Transverse colon (tissue), 4 donors: Measurements from ENCODE around the gene TOR1A. TPM values are rescaled to one million over a fixed set of nuclear protein-coding genes. Genes with fewer than 3 reads are reported as not detected.

ENCODE experiments used
- DNase-seq: peaks from one replicate; pipeline ENCODE4 v3.0.0-alpha.2; 2019
- H3K27ac ChIP-seq, 4 donors: fragments of 200-600 bp; sonication (generic); 2 replicates each; pipeline ENCODE4 v1.5.1; 2016 to 2018; ENCODE audit warnings: inconsistent platforms in 4 of 4
- H3K27me3 ChIP-seq: fragments of 200-600 bp; sonication (generic); 2 replicates; pipeline ENCODE4 v1.5.1; 2017; ENCODE audit warnings: inconsistent platforms
- H3K36me3 ChIP-seq, 4 donors: fragments of 200-600 bp; sonication (generic); 2 replicates each; pipeline ENCODE4 v1.5.1; 2017 to 2019; ENCODE audit warnings: inconsistent platforms in 4 of 4
- H3K4me1 ChIP-seq, 4 donors: fragments of 200-600 bp; sonication (generic); 2 replicates each; pipeline ENCODE4 v1.5.1; 2017 to 2020; ENCODE audit warnings: inconsistent platforms in 4 of 4
- H3K4me3 ChIP-seq, 4 donors: fragments of 200-600 bp; sonication (generic); 1 replicate in 1 of 4; 2 replicates in 3 of 4; pipeline versions ENCODE4 v1.5.1 to v1.6.1; 2017 to 2019; ENCODE audit warnings: inconsistent platforms in 4 of 4
- H3K9me3 ChIP-seq, 2 donors: fragments of 200-600 bp; sonication (generic); 2 replicates each; pipeline ENCODE4 v1.5.1; 2017 to 2019; ENCODE audit warnings: inconsistent platforms in 2 of 2
- CTCF ChIP-seq, 5 experiments: fragments of 200-600 bp in 3 of 5; fragments of 450-650 bp in 2 of 5; sonication (generic) in 3 of 5; IDR thresholded peaks; 1 replicate in 2 of 5; 2 replicates in 3 of 5; pipeline ENCODE4 v1.5.1; 2016 to 2017; ENCODE audit warnings: antibody characterized with exemption in 5 of 5, inconsistent platforms in 3 of 5, mild to moderate bottlenecking in 2 of 5, moderate library complexity in 1 of 5
- EP300 ChIP-seq: sonication (generic); formaldehyde crosslinking; IDR thresholded peaks from one replicate; pipeline ENCODE4 v1.6.1; 2017; ENCODE audit warnings: antibody characterized with exemption, low read depth
- POLR2A ChIP-seq: fragments of 450-650 bp; IDR thresholded peaks from one replicate; pipeline ENCODE4 v1.6.1; 2016; ENCODE audit warnings: antibody characterized with exemption, mild to moderate bottlenecking, moderate library complexity
- POLR2AphosphoS5 ChIP-seq, 3 donors: sonication (generic); formaldehyde crosslinking; IDR thresholded peaks; one replicate each; pipeline ENCODE4 v1.6.1; 2016; ENCODE audit warnings: antibody characterized with exemption in 3 of 3
- WGBS, 2 donors: methylation state at CpG; one replicate each; pipeline ENCODE4 v1.1.5; 2018; ENCODE audit warnings: low coverage in 1 of 2; 5-methylcytosine and 5-hydroxymethylcytosine counted together
- in situ Hi-C, 4 donors: fragments of 200-750 bp; cut with MboI; loops; one replicate each; pipeline versions ENCODE4 v1.15.0 to v1.15.1; 2017; ENCODE audit warnings: low sequenced_read_pairs in 3 of 4, low pct_ligation_motif_present in 1 of 4, low pct_unique_long_range_greater_than_20kb in 1 of 4
- intact Hi-C: fragments of 100-400 bp; cut with DNase I; formaldehyde crosslinking; loops from one replicate; pipeline ENCODE4 v1.15.1; 2023; ENCODE audit warnings: low total_unique reads
- small RNA-seq, 4 donors: library from RNA; depleted of rRNA; stranded (forward); fragments of <200 nt; gene quantifications; one replicate each; pipeline ENCODE3, GENCODE V24; 2016
- total RNA-seq, 4 donors: library from RNA; depleted of rRNA; stranded (reverse); fragments of >200 nt; gene quantifications; one replicate each; pipeline ENCODE4 v1.1.0, GENCODE V29; 2016

TOR1A gene
- total RNA-seq, 4 donors from 2014 or later, result 6.2 to 47.0 (median 40.0) TPM

- TF ChIP-seq EP300 (no peak), CTCF (IDR thresholded peaks at IDR 0.05) (no peak), POLR2A (no peak), POLR2AphosphoS5 (IDR thresholded peaks at IDR 0.05) (no peak)
- no peak overlapping the region for H3K4me3 ChIP-seq
- WGBS, 2 donors, result 74 to 79% methylated on average over 8 to 13 of the region's 13 CpGs
- peak; percentile 40 for DNase-seq
- no peaks in the 10 kb centered on the region for H3K27me3 ChIP-seq
- in situ Hi-C loops, result no loop called here
- no peaks in the 10 kb centered on the region for H3K9me3 ChIP-seq
- H3K4me1 ChIP-seq, result peaks cover 0 to 26% (median 6%) of the 10 kb centered on the region in 4 donors
- peak overlapping the region; percentile 72 to 85 (median 79) for H3K27ac ChIP-seq
- intact Hi-C loops, result no loop called here
- no peaks in the 10 kb centered on the region for H3K36me3 ChIP-seq
Observed at GRCh38 chr9:129762985-129763926, 60.7 kb downstream of the TOR1A start.

Small RNA genes lying within 50 kb of the gene (small RNA-seq; reads per million reads assigned to genes)
- gene MIR6855, result 0 to 0.55 (median 0.18) reads per million in 4 donors

Other genes starting within 250 kb of the TOR1A start
- not detected for gene C9orf50, start 203.0 kb downstream of the TOR1A start, total RNA-seq
- gene NTMT1, start 198.0 kb downstream of the TOR1A start, total RNA-seq, result 10 to 100 TPM; 11.3 to 19.1 (median 14.3) TPM
- gene ASB6, start 182.0 kb downstream of the TOR1A start, total RNA-seq, result 10 to 100 TPM; 21.8 to 54.2 (median 29.6) TPM
- under 1 TPM in 1 of 4 donors, not detected in 3; 0.41 TPM for gene PRRX2, start 158.5 kb downstream of the TOR1A start, total RNA-seq
- gene PTGES, start 71.1 kb downstream of the TOR1A start, total RNA-seq, result 10 to 100 TPM in 1 of 4 donors, 1 to 10 TPM in 1, under 1 TPM in 2; 0.75 to 11.0 (median 2.2) TPM
- gene TOR1B, start 21.0 kb downstream of the TOR1A start, total RNA-seq, result 100 to 1,000 TPM in 1 of 4 donors, 10 to 100 TPM in 3; 49.0 to 105 (median 62.7) TPM
- gene C9orf78, start 11.1 kb upstream of the TOR1A start, total RNA-seq, result 100 to 1,000 TPM in 1 of 4 donors, 10 to 100 TPM in 3; 43.6 to 263 (median 47.7) TPM
- gene USP20, start 11.3 kb upstream of the TOR1A start, total RNA-seq, result 10 to 100 TPM; 18.3 to 40.0 (median 25.3) TPM
- gene FNBP1, start 219.1 kb upstream of the TOR1A start, total RNA-seq, result 100 to 1,000 TPM in 1 of 4 donors, 10 to 100 TPM in 3; 38.5 to 114 (median 62.9) TPM
- gene GPR107, start 229.8 kb upstream of the TOR1A start, total RNA-seq, result 10 to 100 TPM; 25.7 to 33.7 (median 32.7) TPM